ENCODE results near the gene RRAGC. TPM values are rescaled to one million over a fixed set of nuclear protein-coding genes. Genes with fewer than 3 reads are reported as not detected.

The RRAGC gene
- total and polyA plus RNA-seq, 2 donors (not counting 3 experiments of a cell fraction or from before 2014, with no cell fraction given) = 24.1 to 40.1 TPM

GRCh38 chr1:38867208-38867607 is 7.6 kb upstream of the RRAGC start:
- Histone ChIP-seq H2AFZ (ENCODE audit: low read depth, low read length) (no peak overlapping the region), H3K27ac (ENCODE audit: insufficient read depth, low read depth, low read length) (no peak overlapping the region), H3K79me2 (ENCODE audit: control insufficient read depth, insufficient read depth, low read length) (peaks cover 7% of the 10 kb centered on the region), H3K9me3 (replicated peaks; ENCODE audit: control insufficient read depth, insufficient read depth, low read length) (no peaks in the 10 kb centered on the region), H4K20me1 (replicated peaks; ENCODE audit: control insufficient read depth, extremely low read depth, insufficient read depth, low read length) (no peaks in the 10 kb centered on the region), H3K4me2 (ENCODE audit: insufficient read depth, low read length) (no peak overlapping the region), H3K9me1 (replicated peaks; ENCODE audit: control insufficient read depth, extremely low read depth, insufficient read depth, low read length) (no peaks in the 10 kb centered on the region), H3K36me3 (ENCODE audit: control insufficient read depth in 2 of 2, extremely low read depth in 1 of 2, insufficient read depth in 2 of 2, low read length in 2 of 2) (peaks cover 3 to 4% of the 10 kb centered on the region in 2 experiments), H3K4me3 (replicated peaks in 1 of 3; ENCODE audit: insufficient read depth in 1 of 3, low read depth in 1 of 3, low read length in 3 of 3) (no peak overlapping the region), H3K4me1 (ENCODE audit: control insufficient read depth, extremely low read depth, insufficient read depth, low read length) (peaks cover 2% of the 10 kb centered on the region), H3K27me3 (ENCODE audit: control insufficient read depth in 2 of 2, insufficient read depth in 2 of 2, low read length in 2 of 2) (no peaks in the 10 kb centered on the region), H3K9ac (replicated peaks; ENCODE audit: extremely low read depth, insufficient read depth, low read length) (no peak overlapping the region)
- POLR2A ChIA-PET = no interaction called here
- dilution Hi-C loops (cut with MboI; ENCODE audit: extremely low pct_ligation_motif_present, low sequenced_read_pairs) = no loop called here
- intact Hi-C loops (cut with micrococcal nuclease) = loop anchor here (10.0 kb wide), 1 partner anchor 708 kb away; the partner anchor contains the start of gene PABPC4
- BruUV-seq (replicated peaks) = no TSS peak
- TF ChIP-seq MAX (IDR thresholded peaks at IDR 0.05; ENCODE audit: insufficient read depth, insufficient read length) (no peak), POLR2AphosphoS5 (IDR thresholded peaks at IDR 0.05; ENCODE audit: insufficient read depth, low read depth, low read length) (no peak), GATA2 (IDR thresholded peaks at IDR 0.05; ENCODE audit: insufficient read depth, insufficient read length, low read depth, low read length) (no peak), MYC (IDR thresholded peaks at IDR 0.05; ENCODE audit: low read depth, low read length) (no peak), JUN (IDR thresholded peaks at IDR 0.05; ENCODE audit: borderline replicate concordance, insufficient read depth, insufficient read length, low read depth) (no peak), CTCF (IDR thresholded peaks at IDR 0.05; ENCODE audit: extremely low read depth in 1 of 2, insufficient read depth in 1 of 2, low read depth in 1 of 2, low read length in 2 of 2) (no peak), POLR2A (IDR thresholded peaks at IDR 0.05; ENCODE audit: low read depth, low read length) (no peak), EZH2 (IDR thresholded peaks at IDR 0.05; ENCODE audit: borderline replicate concordance, low read depth, low read length, severe bottlenecking) (no peak)
- FAIRE-seq (no peak), DNase-seq (ENCODE audit: low read depth, low spot score) (no peak)
- CTCF ChIA-PET = no interaction called here

All from endothelial cell of umbilical vein (primary cell).